Activated CD8-positive, alpha-beta T cell treated with anti-CD3 and anti-CD28 coated beads, Interleukin-2, amount 10 ng/mL, durations not matched to agents 7 days and 5 days (primary cell): ENCODE data around the gene ULK2. TPM values are rescaled to one million over a fixed set of nuclear protein-coding genes. Genes with fewer than 3 reads are reported as not detected.
"Not testable (repeated sequence)": the region's sequence is repeated elsewhere in the genome, so short reads cannot be mapped to it uniquely, and the experiment has no call there.

Experiments
- ATAC-seq: fragments of 150-1000 bp; cut with Tn5 transposase; one replicate; pipeline ENCODE4 v1.10.0; 2021; ENCODE audit warnings: moderate library complexity
- CTCF ChIA-PET: fragments of 350-600 bp; sonication (Branson Sonifier 250); formaldehyde crosslinking; loops from one replicate; lab custom pipeline; 2021; ENCODE audit warnings: antibody characterized with exemption; lab: Charles Lee
- POLR2A ChIA-PET: fragments of 350-600 bp; sonication (Branson Sonifier 250); formaldehyde crosslinking; loops from one replicate; lab custom pipeline; 2021; ENCODE audit warnings: antibody characterized with exemption; lab: Charles Lee
- DNase-seq: peaks from one replicate; pipeline ENCODE4 v3.0.0-alpha.2; 2020
- H3K27ac Mint-ChIP-seq: one replicate; pipeline ENCODE4 v1.8.0; 2021; ENCODE audit warnings: mild to moderate bottlenecking, mixed read lengths
- H3K27me3 Mint-ChIP-seq: one replicate; pipeline ENCODE4 v1.8.0; 2021; ENCODE audit warnings: low read depth, mixed read lengths
- H3K36me3 Mint-ChIP-seq: one replicate; pipeline ENCODE4 v1.8.0; 2021; ENCODE audit warnings: low read depth, mixed read lengths
- H3K4me1 Mint-ChIP-seq: one replicate; pipeline ENCODE4 v1.8.0; 2021; ENCODE audit warnings: low read depth, mixed read lengths
- H3K4me3 Mint-ChIP-seq: one replicate; pipeline ENCODE4 v1.8.0; 2021; ENCODE audit warnings: mild to moderate bottlenecking, mixed read lengths
- H3K9me3 Mint-ChIP-seq: one replicate; pipeline ENCODE4 v1.8.0; 2022; ENCODE audit warnings: mixed read lengths; ENCODE audit not compliant: insufficient read depth
- total RNA-seq, 2 experiments: library from RNA; stranded (reverse); gene quantifications; one replicate each; pipeline ENCODE4 v1.2.3, GENCODE V29; 2021

ULK2 gene
- total RNA-seq = 1 to 10 TPM; 8.7 to 9.5 TPM

- ChIA-PET POLR2A (interaction anchor here (0.6 to 2.6 kb wide), 4 partner anchors 9 to 413 kb away, joined by 3 to 9 read pairs (median 4); partner anchors contain the start of gene AKAP10), CTCF (interaction anchor here (0.6 to 1.8 kb wide), 5 partner anchors 8 to 1185 kb away, joined by 3 to 7 read pairs (median 3); no protein-coding TSS in a partner anchor)
- Mint-ChIP-seq H3K9me3 (no peaks in the 10 kb centered on the region), H3K27me3 (no peaks in the 10 kb centered on the region), H3K36me3 (peaks cover 1% of the 10 kb centered on the region), H3K4me1 (peaks cover 16% of the 10 kb centered on the region), H3K27ac (peak within 1 kb of the TSS; percentile 74), H3K4me3 (peak within 1 kb of the TSS; percentile 83)
- DNase-seq = peak; percentile 58
- ATAC-seq = peak; percentile 83
Observed at GRCh38 chr17:19867329-19868078, at the start of gene ULK2. ULK2 (minus strand) TSS chr17:19867936; CDS start chr17:19867417, 519 bp downstream.

GRCh38 chr17:19915245-19915978 is 47.7 kb upstream of the ULK2 start:
- no peak for ATAC-seq
- H3K4me1 Mint-ChIP-seq = peaks cover under 1% of the 10 kb centered on the region
- H3K27me3 Mint-ChIP-seq = no peaks in the 10 kb centered on the region
- no peak for DNase-seq
- peak overlapping the region; percentile 41 for H3K27ac Mint-ChIP-seq
- ChIA-PET POLR2A (no interaction called here), CTCF (interaction anchor here (1.4 kb wide), 1 partner anchor 9 kb away, joined by 3 read pairs; no protein-coding TSS in a partner anchor)
- H3K4me3 Mint-ChIP-seq = no peak overlapping the region
- H3K9me3 Mint-ChIP-seq = no peaks in the 10 kb centered on the region
- peaks cover 47% of the 10 kb centered on the region for H3K36me3 Mint-ChIP-seq

- ATAC-seq (no peak), DNase-seq (no peak)
- Mint-ChIP-seq H3K4me1 (peaks cover 3% of the 10 kb centered on the region), H3K27me3 (no peaks in the 10 kb centered on the region), H3K4me3 (no peak overlapping the region), H3K27ac (no peak overlapping the region), H3K36me3 (peaks cover 59% of the 10 kb centered on the region), H3K9me3 (no peaks in the 10 kb centered on the region)
- ChIA-PET CTCF (no interaction called here), POLR2A (no interaction called here)
Observed at GRCh38 chr17:19911033-19911432, 43.3 kb upstream of the ULK2 start.

- Mint-ChIP-seq H3K4me3 (no peak overlapping the region), H3K4me1 (peaks cover 3% of the 10 kb centered on the region), H3K27me3 (no peaks in the 10 kb centered on the region), H3K9me3 (no peaks in the 10 kb centered on the region), H3K36me3 (peaks cover 60% of the 10 kb centered on the region), H3K27ac (no peak overlapping the region)
- DNase-seq = no peak
- POLR2A ChIA-PET = no interaction called here
- CTCF ChIA-PET = no interaction called here
- no peak for ATAC-seq
Observed at GRCh38 chr17:19909139-19909538, 41.4 kb upstream of the ULK2 start.

GRCh38 chr17:19905502-19905901 is 37.8 kb upstream of the ULK2 start:
- ChIA-PET CTCF (no interaction called here), POLR2A (no interaction called here)
- Mint-ChIP-seq H3K27ac (no peak overlapping the region), H3K9me3 (no peaks in the 10 kb centered on the region), H3K4me1 (peaks cover 3% of the 10 kb centered on the region), H3K36me3 (peaks cover 69% of the 10 kb centered on the region), H3K27me3 (no peaks in the 10 kb centered on the region), H3K4me3 (no peak overlapping the region)
- ATAC-seq (no peak), DNase-seq (no peak)

GRCh38 chr17:19904924-19905323 is 37.2 kb upstream of the ULK2 start:
- H3K36me3 Mint-ChIP-seq = peaks cover 68% of the 10 kb centered on the region
- no peaks in the 10 kb centered on the region for H3K27me3 Mint-ChIP-seq
- no peak overlapping the region for H3K27ac Mint-ChIP-seq
- ATAC-seq = no peak
- no peak overlapping the region for H3K4me3 Mint-ChIP-seq
- ChIA-PET CTCF (no interaction called here), POLR2A (no interaction called here)
- DNase-seq = no peak
- no peaks in the 10 kb centered on the region for H3K4me1 Mint-ChIP-seq
- no peaks in the 10 kb centered on the region for H3K9me3 Mint-ChIP-seq

- POLR2A ChIA-PET = no interaction called here
- H3K4me3 Mint-ChIP-seq = no peak overlapping the region
- no peaks in the 10 kb centered on the region for H3K9me3 Mint-ChIP-seq
- no peaks in the 10 kb centered on the region for H3K27me3 Mint-ChIP-seq
- peaks cover 64% of the 10 kb centered on the region for H3K36me3 Mint-ChIP-seq
- DNase-seq (no peak), ATAC-seq (no peak)
- no peaks in the 10 kb centered on the region for H3K4me1 Mint-ChIP-seq
- CTCF ChIA-PET = no interaction called here
- H3K27ac Mint-ChIP-seq = no peak overlapping the region
Observed at GRCh38 chr17:19904412-19904811, 36.7 kb upstream of the ULK2 start.

- H3K27me3 Mint-ChIP-seq = no peaks in the 10 kb centered on the region
- no peak for DNase-seq
- CTCF ChIA-PET = no interaction called here
- H3K36me3 Mint-ChIP-seq = peaks cover 39% of the 10 kb centered on the region
- no peaks in the 10 kb centered on the region for H3K9me3 Mint-ChIP-seq
- POLR2A ChIA-PET = no interaction called here
- no peak overlapping the region for H3K4me3 Mint-ChIP-seq
- H3K4me1 Mint-ChIP-seq = no peaks in the 10 kb centered on the region
- no peak for ATAC-seq
- no peak overlapping the region for H3K27ac Mint-ChIP-seq
Observed at GRCh38 chr17:19900809-19901208, 33.1 kb upstream of the ULK2 start.

- no peak for DNase-seq
- Mint-ChIP-seq H3K27me3 (no peaks in the 10 kb centered on the region), H3K36me3 (peaks cover 16% of the 10 kb centered on the region), H3K27ac (no peak overlapping the region), H3K4me1 (no peaks in the 10 kb centered on the region), H3K9me3 (no peaks in the 10 kb centered on the region), H3K4me3 (no peak overlapping the region)
- POLR2A ChIA-PET = no interaction called here
- ATAC-seq = no peak
- CTCF ChIA-PET = no interaction called here
Observed at GRCh38 chr17:19897903-19898302, 30.2 kb upstream of the ULK2 start.

- ChIA-PET POLR2A (no interaction called here), CTCF (no interaction called here)
- Mint-ChIP-seq H3K4me1 (no peaks in the 10 kb centered on the region), H3K27ac (no peak overlapping the region), H3K9me3 (no peaks in the 10 kb centered on the region), H3K27me3 (no peaks in the 10 kb centered on the region), H3K36me3 (peaks cover 12% of the 10 kb centered on the region), H3K4me3 (no peak overlapping the region)
- ATAC-seq (no peak), DNase-seq (no peak)
Observed at GRCh38 chr17:19897090-19897837, 29.5 kb upstream of the ULK2 start.

- no peak overlapping the region for H3K27ac Mint-ChIP-seq
- ATAC-seq = no peak
- no peak overlapping the region for H3K4me3 Mint-ChIP-seq
- POLR2A ChIA-PET = no interaction called here
- H3K27me3 Mint-ChIP-seq = no peaks in the 10 kb centered on the region
- DNase-seq = no peak
- CTCF ChIA-PET = no interaction called here
- no peaks in the 10 kb centered on the region for H3K9me3 Mint-ChIP-seq
- H3K36me3 Mint-ChIP-seq = peaks cover 12% of the 10 kb centered on the region
- no peaks in the 10 kb centered on the region for H3K4me1 Mint-ChIP-seq
Observed at GRCh38 chr17:19896679-19897078, 28.9 kb upstream of the ULK2 start.

- H3K27me3 Mint-ChIP-seq, H3K27ac Mint-ChIP-seq, POLR2A ChIA-PET, H3K9me3 Mint-ChIP-seq, H3K4me1 Mint-ChIP-seq, CTCF ChIA-PET, H3K36me3 Mint-ChIP-seq, ATAC-seq, H3K4me3 Mint-ChIP-seq, DNase-seq: not testable (repeated sequence)
Observed at GRCh38 chr17:19890554-19890953, 22.8 kb upstream of the ULK2 start.
